CD4-positive, alpha-beta T cell (primary cell): ENCODE measurements around the gene NEURL3. TPM values are rescaled to one million over a fixed set of nuclear protein-coding genes. Genes with fewer than 3 reads are reported as not detected.

Experiments used
- ATAC-seq: fragments of 200-7000 bp; cut with Tn5 transposase; one replicate; pipeline ENCODE4 v1.10.0; 2022; ENCODE audit warnings: mild to moderate bottlenecking; ENCODE audit not compliant: poor library complexity
- CTCF ChIA-PET: fragments of 350-600 bp; sonication (Branson Sonifier 250); formaldehyde crosslinking; loops from one replicate; lab custom pipeline; 2021; ENCODE audit warnings: antibody characterized with exemption, inconsistent platforms; lab: Charles Lee
- POLR2A ChIA-PET: fragments of 350-600 bp; sonication (Branson Sonifier 250); formaldehyde crosslinking; loops from one replicate; lab custom pipeline; 2021; ENCODE audit warnings: antibody characterized with exemption, inconsistent platforms; lab: Charles Lee
- DNase-seq, 14 experiments: peaks; one replicate each; pipeline ENCODE4 v3.0.0-alpha.2; 2013 to 2020; ENCODE audit warnings: mixed read lengths in 2 of 14
- H3K27ac ChIP-seq, 2 donors: one replicate each; pipeline versions ENCODE4 v1.5.1 to v1.7.0; 2013; ENCODE audit warnings: low read length in 2 of 2, low read depth in 1 of 2, mild to moderate bottlenecking in 1 of 2
- H3K27me3 ChIP-seq, 2 experiments: 1 replicate in 1 of 2; 2 replicates in 1 of 2; pipeline versions ENCODE4 v1.6.1 to v1.7.0; 2013; ENCODE audit warnings: low read length in 2 of 2, control low read depth in 1 of 2, mild to moderate bottlenecking in 1 of 2, moderate library complexity in 1 of 2; ENCODE audit not compliant: insufficient read depth in 2 of 2, control insufficient read depth in 1 of 2
- H3K36me3 ChIP-seq: one replicate; pipeline ENCODE4 v1.6.1; 2013; ENCODE audit warnings: low read length, control low read depth; ENCODE audit not compliant: insufficient read depth
- H3K4me1 ChIP-seq: one replicate; pipeline ENCODE4 v1.6.1; 2013; ENCODE audit warnings: low read length, control low read depth; ENCODE audit not compliant: insufficient read depth
- H3K4me3 ChIP-seq: one replicate; pipeline ENCODE4 v1.5.1; 2013; ENCODE audit warnings: mild to moderate bottlenecking, low read length, moderate library complexity
- H3K9me3 ChIP-seq, 2 experiments: 1 replicate in 1 of 2; 2 replicates in 1 of 2; pipeline versions ENCODE4 v1.6.1 to v1.7.0; 2013; ENCODE audit warnings: low read length in 2 of 2, mild to moderate bottlenecking in 2 of 2, control low read depth in 1 of 2, moderate library complexity in 1 of 2; ENCODE audit not compliant: control insufficient read depth in 1 of 2, insufficient read depth in 1 of 2
- H3K27ac Mint-ChIP-seq: one replicate; pipeline ENCODE4 v1.8.0; 2020; ENCODE audit warnings: mixed read lengths
- H3K27me3 Mint-ChIP-seq: one replicate; pipeline ENCODE4 v1.8.0; 2021; ENCODE audit warnings: mixed read lengths
- H3K36me3 Mint-ChIP-seq: one replicate; pipeline ENCODE4 v1.8.0; 2021; ENCODE audit warnings: low read depth, mixed read lengths
- H3K4me1 Mint-ChIP-seq: one replicate; pipeline ENCODE4 v1.8.0; 2021; ENCODE audit warnings: low read depth, mixed read lengths
- H3K4me3 Mint-ChIP-seq: one replicate; pipeline ENCODE4 v1.8.0; 2020; ENCODE audit warnings: mild to moderate bottlenecking, mixed read lengths
- H3K9me3 Mint-ChIP-seq: one replicate; pipeline ENCODE4 v1.8.0; 2020; ENCODE audit warnings: mixed read lengths
- intact Hi-C, 2 experiments: fragments of 100-400 bp; cut with DNase I in 1 of 2; cut with micrococcal nuclease in 1 of 2; formaldehyde crosslinking; loops; one replicate each; pipeline versions ENCODE4 v1.15.1 to v1.9.0; 2023 to 2025; cut with DNase I, micrococcal nuclease
- total RNA-seq, 174 experiments: library from RNA in 2 of 174; stranded (reverse) in 2 of 174; gene quantifications; one replicate each; pipeline ENCODE4 v1.2.3 and lab custom pipeline; 2021 to 2026
- TF ChIP-seq, protein P1 (sequence below): fragments of 200-600 bp; IDR thresholded peaks from one replicate; pipeline ENCODE4 v1.8.0; 2022; ENCODE audit warnings: antibody characterized with exemption, mild to moderate bottlenecking

Gene NEURL3
- total RNA-seq, 2 experiments from 2014 or later: not detected

DNA sequence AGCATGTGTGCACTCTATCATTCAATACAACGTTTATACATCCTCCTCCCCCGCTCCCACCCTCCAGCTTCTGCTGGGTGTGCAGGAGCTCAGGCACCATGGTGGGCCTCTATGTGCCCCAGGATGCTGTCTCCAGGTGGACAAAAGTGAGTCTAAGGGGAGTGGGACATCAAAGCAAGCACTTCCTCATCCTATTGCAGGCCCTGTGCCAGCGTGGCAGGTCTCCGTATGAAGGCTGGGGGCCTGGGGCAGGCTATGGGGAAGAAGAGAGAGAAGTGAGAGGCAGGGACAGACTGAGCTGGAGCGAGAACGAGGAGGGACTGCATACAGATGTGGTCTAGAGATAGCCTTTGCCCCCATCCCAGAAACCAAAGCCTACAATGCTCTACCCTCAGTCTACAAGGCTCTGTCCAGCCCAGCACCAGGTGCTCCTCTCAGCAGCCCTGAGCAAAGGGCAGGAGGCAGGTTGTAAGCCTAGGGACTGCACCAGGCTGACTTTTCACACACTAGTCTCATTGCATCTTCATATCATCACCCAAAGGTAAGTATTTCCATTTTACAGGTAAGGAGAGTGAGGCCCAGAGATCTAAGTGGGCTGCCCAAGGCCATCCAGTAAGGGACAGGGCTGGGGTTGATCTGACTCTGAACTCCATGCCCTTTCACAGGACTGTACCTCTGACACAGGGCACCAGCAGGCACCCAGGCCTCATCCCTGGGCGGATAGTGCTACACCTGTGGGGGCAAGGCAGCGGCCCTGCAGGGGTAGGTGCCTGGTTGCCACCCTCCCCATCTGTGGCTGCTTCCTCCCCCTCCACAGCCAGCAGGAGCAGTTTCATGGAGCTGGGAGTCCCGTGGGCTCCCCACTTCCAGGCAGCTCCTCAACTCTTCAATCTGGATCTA is 17.4 kb upstream of the NEURL3 start:
- intact Hi-C loops: no loop called here
- ChIA-PET POLR2A (interaction anchor here (1.4 kb wide), 1 partner anchor 14 kb away, joined by 4 read pairs; the partner anchor contains the start of gene ARID5A), CTCF (interaction anchor here (1.2 kb wide), 1 partner anchor 32 kb away, joined by 3 read pairs; no protein-coding TSS in a partner anchor)
- Mint-ChIP-seq H3K4me1 (peaks cover 17% of the 10 kb centered on the region), H3K4me3 (no peak overlapping the region), H3K27ac (no peak overlapping the region), H3K36me3 (no peaks in the 10 kb centered on the region), H3K27me3 (no peaks in the 10 kb centered on the region), H3K9me3 (no peaks in the 10 kb centered on the region)
- H3K4me1 ChIP-seq: peaks cover 41% of the 10 kb centered on the region
- H3K36me3 ChIP-seq: no peaks in the 10 kb centered on the region
- no peaks in the 10 kb centered on the region for H3K27me3 ChIP-seq
- no peak overlapping the region for H3K4me3 ChIP-seq
- TF ChIP-seq, protein P1, sequence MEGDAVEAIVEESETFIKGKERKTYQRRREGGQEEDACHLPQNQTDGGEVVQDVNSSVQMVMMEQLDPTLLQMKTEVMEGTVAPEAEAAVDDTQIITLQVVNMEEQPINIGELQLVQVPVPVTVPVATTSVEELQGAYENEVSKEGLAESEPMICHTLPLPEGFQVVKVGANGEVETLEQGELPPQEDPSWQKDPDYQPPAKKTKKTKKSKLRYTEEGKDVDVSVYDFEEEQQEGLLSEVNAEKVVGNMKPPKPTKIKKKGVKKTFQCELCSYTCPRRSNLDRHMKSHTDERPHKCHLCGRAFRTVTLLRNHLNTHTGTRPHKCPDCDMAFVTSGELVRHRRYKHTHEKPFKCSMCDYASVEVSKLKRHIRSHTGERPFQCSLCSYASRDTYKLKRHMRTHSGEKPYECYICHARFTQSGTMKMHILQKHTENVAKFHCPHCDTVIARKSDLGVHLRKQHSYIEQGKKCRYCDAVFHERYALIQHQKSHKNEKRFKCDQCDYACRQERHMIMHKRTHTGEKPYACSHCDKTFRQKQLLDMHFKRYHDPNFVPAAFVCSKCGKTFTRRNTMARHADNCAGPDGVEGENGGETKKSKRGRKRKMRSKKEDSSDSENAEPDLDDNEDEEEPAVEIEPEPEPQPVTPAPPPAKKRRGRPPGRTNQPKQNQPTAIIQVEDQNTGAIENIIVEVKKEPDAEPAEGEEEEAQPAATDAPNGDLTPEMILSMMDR: no peak
- no peak for DNase-seq
- no peak overlapping the region for H3K27ac ChIP-seq
- no peaks in the 10 kb centered on the region for H3K9me3 ChIP-seq
- ATAC-seq: no peak

DNA sequence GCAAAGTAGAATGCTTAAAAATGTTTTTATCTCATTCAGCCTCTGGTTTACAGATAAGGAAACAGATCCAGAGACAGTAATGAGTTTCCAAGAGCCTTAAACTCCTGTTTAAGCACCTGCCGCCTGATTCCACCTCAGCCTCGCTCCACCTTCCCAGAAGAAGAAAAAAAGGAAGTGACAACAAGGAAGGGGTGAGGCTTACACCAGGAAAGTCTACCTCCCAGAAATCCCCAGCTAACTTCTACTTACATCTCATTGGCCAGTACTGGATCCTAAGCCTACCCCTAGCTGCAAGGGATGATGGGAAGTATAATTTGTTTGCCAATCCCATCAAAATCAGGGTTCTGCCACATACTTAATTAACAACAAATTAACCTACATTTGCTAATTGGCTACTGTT is 16.1 kb upstream of the NEURL3 start:
- H3K27ac ChIP-seq: no peak overlapping the region
- peaks cover 30% of the 10 kb centered on the region for H3K4me1 ChIP-seq
- H3K9me3 Mint-ChIP-seq: no peaks in the 10 kb centered on the region
- TF ChIP-seq, protein P1: no peak
- ATAC-seq (no peak), DNase-seq (no peak)
- no peak overlapping the region for H3K27ac Mint-ChIP-seq
- H3K27me3 Mint-ChIP-seq: no peaks in the 10 kb centered on the region
- ChIA-PET CTCF (interaction anchor here (1.2 to 1.5 kb wide), 2 partner anchors 11 to 33 kb away, joined by 3 read pairs; no protein-coding TSS in a partner anchor), POLR2A (interaction anchor here (1.2 to 1.5 kb wide), 2 partner anchors 11 to 16 kb away, joined by 3 to 4 read pairs; partner anchors contain the start of gene ARID5A)
- H3K36me3 ChIP-seq: no peaks in the 10 kb centered on the region
- no peak overlapping the region for H3K4me3 ChIP-seq
- no peak overlapping the region for H3K4me3 Mint-ChIP-seq
- no peaks in the 10 kb centered on the region for H3K27me3 ChIP-seq
- no peaks in the 10 kb centered on the region for H3K36me3 Mint-ChIP-seq
- H3K4me1 Mint-ChIP-seq: peaks cover 10% of the 10 kb centered on the region
- intact Hi-C loops: no loop called here
- H3K9me3 ChIP-seq: peaks cover 0 to 5% of the 10 kb centered on the region in 2 experiments

DNA sequence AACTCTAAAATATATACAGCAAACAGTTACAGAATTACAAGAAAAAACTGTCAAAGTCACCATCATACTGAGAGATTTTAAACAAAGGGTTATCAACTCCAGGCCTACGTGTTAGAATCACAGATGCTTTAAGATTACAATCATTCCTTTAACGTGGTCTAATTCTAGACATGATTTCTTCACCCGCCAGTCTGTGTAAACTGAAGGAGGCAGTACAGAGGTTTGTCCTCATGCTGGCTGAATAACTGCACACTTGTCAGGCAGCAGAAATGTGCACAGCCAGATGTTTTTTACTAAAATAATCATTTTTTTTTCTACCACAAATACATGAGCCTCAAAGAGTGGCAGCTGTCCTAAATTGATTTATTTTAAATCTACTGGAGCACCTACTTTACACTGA is 15.5 kb upstream of the NEURL3 start:
- no peak overlapping the region for H3K4me3 ChIP-seq
- H3K4me1 Mint-ChIP-seq: peaks cover 10% of the 10 kb centered on the region
- peaks cover 25% of the 10 kb centered on the region for H3K4me1 ChIP-seq
- intact Hi-C loops: no loop called here
- TF ChIP-seq, protein P1: no peak
- no peak overlapping the region for H3K27ac ChIP-seq
- H3K27me3 Mint-ChIP-seq: no peaks in the 10 kb centered on the region
- DNase-seq: no peak
- H3K9me3 ChIP-seq: peaks cover 0 to 5% of the 10 kb centered on the region in 2 experiments
- no peak overlapping the region for H3K4me3 Mint-ChIP-seq
- no peak overlapping the region for H3K27ac Mint-ChIP-seq
- no peaks in the 10 kb centered on the region for H3K9me3 Mint-ChIP-seq
- ChIA-PET POLR2A (interaction anchor here (1.2 to 1.5 kb wide), 2 partner anchors 11 to 17 kb away, joined by 3 to 4 read pairs; partner anchors contain the start of gene ARID5A), CTCF (interaction anchor here (1.5 kb wide), 1 partner anchor 11 kb away, joined by 3 read pairs; no protein-coding TSS in a partner anchor)
- H3K36me3 ChIP-seq: no peaks in the 10 kb centered on the region
- H3K27me3 ChIP-seq: no peaks in the 10 kb centered on the region
- no peak for ATAC-seq
- H3K36me3 Mint-ChIP-seq: no peaks in the 10 kb centered on the region
